GM18507 (cell line): Measurements from ENCODE around the gene AGAP9.
"Not testable (repeated sequence)": the region's sequence is repeated elsewhere in the genome, so short reads cannot be mapped to it uniquely, and the experiment has no call there.

Experiments used
- DNase-seq: peaks from one replicate; pipeline ENCODE4 v3.0.0; 2011; ENCODE audit warnings: low read depth; ENCODE audit not compliant: insufficient read length; ENCODE audit errors: extremely low spot score
- FAIRE-seq: peaks from 2 replicates; lab custom pipeline; 2011; peaks lifted over from hg19 to GRCh38; lab: Jason Lieb, UNC

Gene AGAP9

DNA sequence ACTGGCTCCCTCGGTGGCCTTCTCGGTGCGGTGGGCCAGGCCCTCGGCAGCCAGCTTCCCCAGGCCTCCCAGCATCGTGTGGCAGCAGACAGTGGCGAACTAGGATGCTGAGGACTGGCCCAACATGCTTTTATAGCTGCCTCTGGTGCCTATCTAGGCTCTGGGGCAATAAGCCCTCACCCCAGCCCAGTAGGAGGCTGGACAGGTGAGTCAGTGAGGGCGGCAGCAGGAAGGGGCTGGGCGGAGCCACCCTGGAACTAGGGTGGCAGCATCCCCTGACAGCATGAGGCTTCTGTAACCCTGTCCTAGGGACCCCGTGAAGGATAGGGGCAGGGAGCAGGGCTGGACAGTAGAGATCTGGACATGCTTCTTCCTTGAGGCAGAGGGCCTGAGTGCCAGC is 31.8 kb downstream of the AGAP9 start, which contains the start of gene FAM25G:
TSS of gene FAM25G (minus strand) at position 101 of the 400 bp plus-strand sequence. CDS start at position 75, 26 bp downstream.
- FAIRE-seq, DNase-seq: not testable (repeated sequence)

DNA sequence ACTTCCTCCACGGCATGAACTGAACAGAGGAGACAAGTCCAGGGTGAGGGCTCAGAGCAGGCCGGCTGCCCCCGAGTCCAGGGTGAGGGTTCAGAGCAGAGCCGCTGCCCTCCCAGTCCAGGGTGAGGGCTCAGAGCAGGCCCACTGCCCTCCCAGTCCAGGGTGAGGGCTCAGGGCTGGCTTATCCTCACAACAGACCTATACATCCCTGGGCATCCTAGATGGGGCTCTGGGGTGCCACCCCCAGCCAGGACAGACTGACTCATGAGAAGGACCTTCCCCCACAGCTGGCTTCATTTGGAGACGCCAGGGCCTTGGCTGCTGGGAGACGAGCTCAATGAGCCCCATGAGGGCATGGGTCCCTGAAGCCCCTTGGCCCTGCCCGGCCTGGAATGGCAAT is 33.8 kb downstream of the AGAP9 start:
- DNase-seq, FAIRE-seq: not testable (repeated sequence)

DNA sequence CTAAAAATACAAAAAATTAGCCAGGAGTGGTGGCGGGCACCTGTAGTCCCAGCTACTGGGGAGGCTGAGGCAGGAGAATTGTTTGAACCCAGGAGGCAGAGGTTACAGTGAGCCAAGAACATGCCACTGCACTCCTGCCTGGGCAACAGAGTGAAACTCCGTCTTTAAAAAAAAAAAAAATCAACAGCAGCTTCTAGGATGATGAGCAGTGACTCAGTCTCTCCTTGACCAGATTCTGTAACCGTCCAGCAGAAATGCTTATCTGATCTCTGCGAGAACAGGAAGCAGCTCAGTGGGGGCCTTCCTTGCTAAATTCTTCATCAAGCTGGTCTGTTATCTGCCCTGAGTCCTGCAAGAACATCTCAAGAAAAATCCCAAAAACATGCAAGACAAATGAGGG is 37.5 kb downstream of the AGAP9 start:
- DNase-seq, FAIRE-seq: not testable (repeated sequence)

DNA sequence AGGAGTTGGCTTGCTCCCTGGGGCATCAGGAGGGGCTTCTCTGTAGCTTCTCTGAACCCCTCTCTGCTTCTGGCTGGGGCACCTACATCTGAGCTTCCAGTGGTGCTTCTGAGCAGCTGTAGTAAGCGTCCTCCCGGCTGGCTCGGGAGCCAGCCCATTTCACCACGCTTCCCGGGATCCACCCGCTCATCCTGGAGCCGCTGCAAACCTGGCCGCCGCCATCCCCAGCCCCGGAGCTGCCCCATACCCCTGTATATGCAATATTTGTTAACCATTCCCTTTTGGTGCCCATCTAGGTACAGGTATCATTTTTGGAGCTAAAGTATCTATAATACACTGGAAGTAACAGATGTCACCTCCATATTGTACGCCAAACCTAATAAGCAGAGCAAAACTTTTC is 38.7 kb downstream of the AGAP9 start:
- not testable (repeated sequence) for DNase-seq

DNA sequence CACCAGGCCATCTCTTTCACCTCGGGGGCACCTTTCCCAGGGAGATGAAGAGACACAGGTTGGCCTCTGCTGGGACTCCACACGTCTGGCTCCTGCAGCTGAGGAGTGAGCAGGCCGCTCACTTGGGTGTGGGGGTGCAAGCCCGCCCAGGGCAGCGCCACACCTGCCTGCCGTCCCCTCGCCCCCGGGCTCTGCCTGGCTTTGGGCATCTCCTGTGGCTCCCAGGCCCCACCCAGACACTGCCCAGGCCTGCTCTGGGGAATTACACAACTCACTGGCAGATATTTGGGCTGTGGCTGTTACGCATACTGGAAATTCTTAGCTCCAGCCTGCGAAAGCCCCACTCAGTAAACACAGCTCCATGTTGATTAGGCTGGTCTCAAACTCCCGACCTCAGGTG is 39.5 kb downstream of the AGAP9 start, which contains the start of gene ANXA8:
TSS of gene ANXA8 (minus strand) at position 193 of the 400 bp plus-strand sequence. CDS start at position 11, 182 bp downstream.
- not testable (repeated sequence) for FAIRE-seq, DNase-seq

More for the DNA sequence above, 38.7 kb downstream of the AGAP9 start:
- not testable (repeated sequence) for FAIRE-seq

DNA sequence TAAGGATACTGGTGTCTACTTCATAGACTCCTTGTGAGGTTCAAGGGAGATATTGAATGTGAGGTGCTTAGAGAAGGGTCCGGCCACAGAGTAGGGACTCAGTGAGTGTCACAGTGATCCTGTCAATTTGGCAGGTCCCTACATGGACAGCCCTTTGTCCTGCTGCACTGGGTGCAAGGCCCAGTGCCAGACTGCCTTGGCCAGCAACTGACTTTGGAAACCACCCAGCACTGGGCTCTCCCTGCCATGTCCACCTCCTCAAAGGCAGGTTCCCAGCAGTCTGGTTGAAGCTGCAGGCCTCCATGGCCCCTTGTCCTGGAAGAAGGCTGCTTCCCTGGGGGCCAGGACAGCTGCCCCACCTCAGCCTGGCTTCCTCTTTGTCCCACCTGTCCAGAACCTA is 41.1 kb downstream of the AGAP9 start:
- FAIRE-seq, DNase-seq: not testable (repeated sequence)

DNA sequence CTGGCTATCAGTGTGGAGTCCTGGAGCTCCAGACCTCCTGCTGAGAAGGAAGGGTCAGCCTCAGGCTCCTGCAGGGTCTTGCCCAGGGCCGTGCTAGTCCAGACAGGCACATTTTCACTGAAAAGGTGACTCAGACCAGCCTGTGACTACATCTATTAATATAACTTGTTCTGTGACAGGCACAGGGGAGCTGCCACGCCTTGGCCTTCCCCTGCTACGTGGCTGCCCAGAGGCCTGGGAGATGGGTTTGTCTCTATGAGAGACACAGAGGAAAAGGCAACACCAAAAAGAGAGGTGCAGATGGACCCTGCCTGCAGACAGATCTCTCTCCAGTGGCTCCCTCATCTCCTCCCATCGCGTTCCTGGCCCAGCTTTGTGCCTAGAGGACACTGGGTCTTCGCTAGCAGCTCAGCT is 41.7 kb downstream of the AGAP9 start:
- DNase-seq, FAIRE-seq: not testable (repeated sequence)

DNA sequence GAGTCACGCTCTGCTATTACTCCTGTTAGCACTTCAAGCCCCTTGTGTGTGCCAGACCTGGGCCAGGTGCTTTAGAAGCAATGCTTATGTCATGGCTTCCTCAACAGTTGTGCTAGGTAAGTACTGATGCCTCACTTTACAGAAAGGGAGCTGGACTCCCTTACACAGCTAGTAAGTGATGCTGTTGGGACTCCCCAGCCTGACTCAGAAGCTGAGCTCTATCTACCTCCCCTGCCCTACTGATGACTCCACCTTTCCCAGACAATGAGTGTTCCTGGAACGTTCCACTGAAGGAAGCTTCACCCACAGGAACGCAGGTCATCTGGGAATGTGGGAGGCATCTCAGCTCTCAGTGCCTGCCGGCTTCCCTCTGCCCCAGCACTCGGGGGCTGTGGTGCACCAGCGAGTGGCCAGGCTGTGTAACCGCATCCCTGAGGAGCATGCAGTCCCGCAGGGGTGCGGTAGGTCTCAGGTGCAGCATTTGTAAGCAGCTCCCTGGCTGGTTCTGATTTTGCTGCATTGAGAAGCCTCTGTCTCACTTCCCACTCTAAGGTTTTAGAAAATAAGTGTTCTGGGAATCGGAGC is 42.2 kb downstream of the AGAP9 start:
- not testable (repeated sequence) for FAIRE-seq, DNase-seq

DNA sequence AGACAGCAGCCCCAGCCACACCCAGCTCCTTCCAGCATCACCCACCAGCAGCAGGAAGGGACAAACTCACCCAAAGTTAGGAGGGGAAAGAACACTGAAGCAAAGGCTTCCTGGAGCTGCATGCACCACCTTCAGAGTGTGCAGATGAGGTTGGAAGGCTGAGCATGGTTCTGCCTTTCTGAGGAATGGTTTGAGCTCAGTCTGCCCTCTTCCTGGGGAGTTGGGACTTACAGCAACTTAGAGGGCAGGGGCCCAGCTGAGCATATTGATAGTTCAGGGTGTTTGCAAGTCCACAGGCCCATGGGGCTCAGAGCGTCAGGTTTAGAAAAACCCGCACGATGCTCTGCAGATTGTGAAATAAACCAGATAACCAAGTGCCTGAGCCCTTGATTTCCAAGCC is 43.3 kb downstream of the AGAP9 start:
- not testable (repeated sequence) for DNase-seq, FAIRE-seq

DNA sequence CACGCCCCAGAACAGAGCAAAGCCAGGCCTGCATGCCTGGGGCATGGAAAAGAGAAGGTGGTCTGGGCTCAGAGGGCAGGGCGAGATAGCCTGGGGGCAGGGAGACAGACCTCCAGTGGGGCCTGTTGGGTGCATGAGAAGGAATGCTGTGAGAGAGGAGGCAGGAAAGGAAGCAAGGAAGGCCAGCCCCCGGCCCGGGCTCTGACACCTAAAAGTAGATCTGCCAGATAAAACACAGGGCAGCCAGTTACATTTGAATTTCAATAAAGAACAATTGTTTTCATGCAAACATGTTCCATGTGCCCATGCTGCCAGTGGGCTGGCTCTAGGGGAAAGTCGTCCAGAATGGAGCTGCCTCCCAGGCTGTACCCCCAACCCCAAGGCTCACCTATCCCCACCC is 45.3 kb downstream of the AGAP9 start:
- FAIRE-seq, DNase-seq: not testable (repeated sequence)

DNA sequence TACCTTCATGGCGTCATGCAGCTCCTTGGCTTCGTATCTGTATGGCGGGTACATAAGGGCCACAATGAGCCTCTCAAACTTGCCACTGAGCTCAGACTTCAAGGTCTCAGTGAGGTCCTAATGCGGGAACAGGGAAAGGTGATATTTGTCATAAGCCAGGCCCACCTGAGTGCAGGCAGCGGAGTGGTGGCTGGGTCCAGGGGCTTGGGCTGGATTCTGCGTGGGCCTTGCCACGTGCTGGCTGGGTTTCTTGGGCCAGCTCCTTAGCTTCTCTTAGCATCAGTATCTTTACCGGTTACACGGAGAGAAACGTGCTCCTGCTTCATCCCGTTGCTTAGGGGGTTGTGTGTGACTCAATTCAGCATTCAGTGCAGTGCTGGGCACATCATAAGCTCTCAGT is 46.4 kb downstream of the AGAP9 start:
- FAIRE-seq, DNase-seq: not testable (repeated sequence)

DNA sequence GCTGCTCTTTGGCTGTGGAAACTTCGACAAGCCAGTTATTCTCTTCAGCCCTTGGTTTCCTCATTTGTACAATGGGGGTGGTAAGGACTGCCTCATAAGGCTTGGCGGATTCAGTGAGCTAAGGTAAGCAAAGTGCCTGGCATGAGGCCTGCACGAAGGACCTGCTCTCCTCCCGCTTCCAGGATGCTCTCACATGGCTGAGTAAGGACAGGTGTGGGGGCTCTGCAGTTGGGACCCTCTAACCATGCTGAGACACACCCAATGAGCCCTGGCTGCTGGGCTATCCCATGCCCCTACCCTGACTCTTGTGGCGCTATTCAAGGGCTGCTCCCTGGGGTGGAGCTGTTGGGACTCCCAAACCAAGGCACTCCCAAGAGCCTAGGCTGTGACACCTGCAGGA is 48.3 kb downstream of the AGAP9 start:
- DNase-seq, FAIRE-seq: not testable (repeated sequence)

DNA sequence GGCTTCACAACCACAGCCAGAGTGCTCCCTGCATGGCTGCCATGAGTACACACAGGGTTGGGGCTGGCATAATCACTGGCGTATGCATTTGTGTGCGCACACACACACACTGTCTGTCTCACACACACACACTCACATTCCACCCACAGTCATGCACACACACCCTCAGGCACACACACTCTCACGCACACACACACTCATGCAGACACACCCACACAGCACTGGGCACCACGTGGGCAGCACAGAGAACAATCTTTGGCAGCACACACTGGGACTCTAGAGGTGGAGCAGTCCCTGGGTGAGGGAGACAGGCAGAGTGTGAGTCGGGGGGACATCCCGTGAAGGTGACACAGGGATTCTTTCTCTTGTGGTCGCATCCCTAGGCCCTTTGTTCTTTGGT is 49.9 kb downstream of the AGAP9 start:
- not testable (repeated sequence) for DNase-seq, FAIRE-seq

DNA sequence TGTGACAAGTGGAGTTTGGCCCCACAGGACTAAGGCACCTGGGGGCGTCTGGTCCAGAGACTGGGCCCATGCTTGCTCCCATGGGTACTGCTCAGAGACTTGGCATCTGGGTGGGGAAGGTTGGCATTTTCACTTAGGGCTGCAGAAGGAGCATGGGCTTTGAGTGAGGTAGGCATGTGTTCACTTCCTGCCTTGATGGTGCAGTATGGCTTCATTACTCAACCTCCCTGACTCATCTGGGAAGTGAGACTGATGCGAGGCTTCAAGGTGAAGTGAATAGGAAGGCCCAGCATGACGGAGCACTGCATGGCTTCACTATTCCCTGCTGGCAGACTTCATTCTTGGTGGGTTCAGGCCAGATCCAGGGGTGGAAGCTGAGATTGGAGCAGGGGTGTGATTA is 50.8 kb downstream of the AGAP9 start:
- not testable (repeated sequence) for DNase-seq, FAIRE-seq

DNA sequence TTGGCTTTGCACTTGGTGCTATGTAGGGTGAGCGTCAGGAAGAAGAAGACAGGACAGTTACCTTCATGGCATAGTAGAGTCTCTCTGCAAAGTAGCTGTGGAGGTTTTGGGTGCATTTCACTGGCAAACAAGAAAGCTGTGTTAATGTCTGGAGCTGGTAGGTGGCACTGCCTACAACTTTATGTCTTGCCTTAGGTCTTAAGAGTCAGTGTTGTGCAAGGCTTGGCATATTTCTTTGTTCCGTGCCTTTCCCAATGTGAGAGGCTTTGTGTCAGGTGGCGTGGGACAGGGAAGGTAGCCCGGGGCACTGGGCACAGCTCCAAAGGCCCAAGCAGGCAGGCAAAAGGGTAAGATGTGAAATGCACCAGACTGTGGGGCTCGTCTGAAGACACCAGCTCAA is 51.4 kb downstream of the AGAP9 start:
- DNase-seq, FAIRE-seq: not testable (repeated sequence)

DNA sequence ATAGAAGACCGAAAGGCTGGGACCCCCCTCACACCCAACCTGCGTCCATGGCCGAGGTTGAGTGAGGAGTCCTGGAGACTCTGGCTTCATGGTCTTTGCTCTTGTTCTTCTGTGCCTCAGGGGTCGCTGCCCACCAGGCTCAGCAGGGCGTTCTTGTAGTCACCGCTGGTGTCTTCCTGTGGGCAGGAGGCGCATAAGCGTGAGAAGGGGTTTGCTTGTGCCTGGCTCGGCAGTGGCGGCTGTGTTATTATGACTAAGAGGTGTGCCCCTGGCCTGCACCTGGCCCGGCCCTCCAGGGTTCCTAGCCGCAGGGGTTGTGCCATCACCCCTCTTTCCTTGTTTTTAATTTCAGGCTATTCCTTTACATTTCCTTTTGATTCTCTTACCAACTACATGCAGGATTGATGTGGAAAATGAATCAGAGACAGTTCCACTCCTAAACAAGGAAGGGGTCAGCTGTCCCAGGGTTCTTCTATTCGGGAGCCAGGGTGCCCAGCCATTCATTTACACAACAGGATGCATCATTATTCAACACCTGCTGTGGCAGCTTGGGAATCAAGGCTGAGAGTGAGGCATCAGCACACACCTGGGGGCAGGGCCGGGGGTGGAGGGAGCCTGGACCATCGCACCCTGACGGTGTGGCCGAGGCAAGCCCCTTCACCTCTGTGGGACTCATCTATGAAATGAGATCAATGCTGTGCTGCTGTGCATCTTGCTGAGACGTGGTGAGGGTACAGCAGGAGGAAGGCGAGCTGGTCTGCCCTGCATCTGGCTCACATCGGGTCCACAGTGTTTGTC is 54.5 kb downstream of the AGAP9 start:
- DNase-seq, FAIRE-seq: not testable (repeated sequence)

DNA sequence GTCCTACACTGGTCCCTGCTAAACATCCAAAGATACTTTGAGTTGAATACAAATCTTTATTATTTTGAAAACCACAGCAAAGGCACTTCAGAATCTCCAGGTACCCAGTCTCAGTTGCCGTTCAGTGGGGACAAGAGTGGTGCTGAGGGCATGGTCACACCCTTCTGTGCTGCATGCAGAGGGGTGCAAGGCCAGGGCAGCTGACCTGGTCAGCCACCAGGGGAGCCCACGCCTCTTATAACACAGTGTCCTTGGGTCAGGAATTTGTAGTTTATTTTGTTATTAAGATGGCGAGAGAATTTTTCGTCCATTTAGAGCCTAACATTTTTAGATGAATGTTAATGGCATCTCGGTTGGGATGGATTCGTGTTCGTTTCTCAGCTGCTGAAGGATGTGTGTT is 55.5 kb downstream of the AGAP9 start:
- not testable (repeated sequence) for DNase-seq, FAIRE-seq

DNA sequence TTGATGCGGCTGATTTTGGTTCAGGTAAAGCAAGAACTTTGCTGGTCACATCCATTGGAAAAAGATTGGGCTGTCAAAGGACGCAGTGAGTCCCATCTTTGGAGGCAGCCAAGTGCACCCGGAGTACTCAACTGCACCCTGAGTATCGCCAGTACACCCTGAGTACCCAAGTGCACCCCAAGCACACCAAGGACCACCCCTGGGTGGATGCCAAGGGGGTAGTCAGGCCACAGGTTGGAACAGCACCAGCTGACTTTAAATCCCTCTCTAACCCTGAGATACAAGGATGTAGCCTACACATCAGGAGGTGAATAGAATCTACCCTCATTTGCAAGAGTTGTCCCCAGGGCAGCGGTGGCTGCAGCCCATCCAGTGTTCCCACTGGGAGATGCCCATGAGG is 56.0 kb downstream of the AGAP9 start:
- DNase-seq, FAIRE-seq: not testable (repeated sequence)

DNA sequence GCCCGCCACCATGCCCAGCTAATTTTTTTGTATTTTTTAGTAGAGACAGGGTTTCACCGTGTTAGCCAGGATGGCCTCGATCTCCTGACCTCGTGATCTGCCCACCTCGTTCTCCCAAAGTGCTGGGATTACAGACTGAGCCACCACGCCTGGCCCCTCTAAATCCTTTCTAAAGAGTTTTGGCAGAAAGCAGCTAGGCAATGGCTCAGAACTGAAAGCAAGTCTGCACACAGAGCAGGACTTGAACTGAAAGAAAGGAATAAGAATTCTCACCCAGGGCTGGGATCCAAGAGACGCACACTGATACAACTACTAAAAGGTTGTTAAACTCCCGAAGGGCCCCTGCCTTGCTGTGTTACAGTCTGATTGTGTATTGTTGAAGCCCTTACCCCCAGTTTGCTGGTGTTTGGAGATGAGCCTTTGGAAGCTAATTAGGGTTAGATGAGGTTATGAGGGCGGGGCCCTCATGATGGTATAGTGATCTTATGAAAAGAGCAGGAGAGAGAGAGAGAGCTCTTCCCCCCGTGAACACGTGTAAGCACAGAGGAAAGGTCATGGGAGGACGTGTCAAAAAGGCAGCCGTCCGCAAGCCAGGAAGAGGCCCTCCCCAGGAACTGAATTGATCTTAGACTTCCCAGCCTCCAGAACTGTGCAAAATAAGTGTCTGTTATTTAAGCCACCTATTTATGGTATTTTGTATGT is 58.1 kb downstream of the AGAP9 start:
- DNase-seq, FAIRE-seq: not testable (repeated sequence)
